OCI-LY7 (cell line): ENCODE results near the gene ITM2C. TPM values are rescaled to one million over a fixed set of nuclear protein-coding genes. Genes with fewer than 3 reads are reported as not detected.
A peak's percentile ranks its signal among the peaks of the same experiment; 100 is the strongest.

ENCODE experiments used
- BruUV-seq: library from RNA; stranded (reverse); fragments of 400-500 nt; replicated peaks from 2 replicates; lab custom pipeline; 2021; lab: Mats Ljungman, UMichigan
- CTCF ChIA-PET: fragments of 300-600 bp; sonication (Branson Sonifier 250); formaldehyde crosslinking; loops from one replicate; lab custom pipeline; 2022; ENCODE audit warnings: antibody characterized with exemption; ENCODE audit not compliant: unreplicated experiment; lab: Charles Lee
- POLR2A ChIA-PET: fragments of 300-600 bp; sonication (Branson Sonifier 250); formaldehyde crosslinking; loops from one replicate; lab custom pipeline; 2022; ENCODE audit warnings: antibody characterized with exemption; lab: Charles Lee
- DNase-seq: peaks from one replicate; pipeline ENCODE4 v3.0.0-alpha.2; 2015; ENCODE audit warnings: low spot score
- H2AFZ ChIP-seq: fragments of 200-600 bp; sonication (generic), shearing (Covaris generic); 2 replicates; pipeline ENCODE4 v1.6.1; 2014; ENCODE audit warnings: mild to moderate bottlenecking, antibody characterized with exemption, low read length, moderate library complexity
- H3K27ac ChIP-seq: fragments of 200-600 bp; sonication (generic); 2 replicates; pipeline ENCODE4 v1.5.1; 2014; ENCODE audit warnings: mixed run types, low read depth, mild to moderate bottlenecking, moderate library complexity, low read length, inconsistent platforms; ENCODE audit not compliant: poor library complexity, severe bottlenecking
- H3K36me3 ChIP-seq: fragments of 200-600 bp; sonication (generic); 2 replicates; pipeline ENCODE4 v1.6.1; 2014; ENCODE audit warnings: mild to moderate bottlenecking, antibody characterized with exemption, low read length, moderate library complexity, mixed read lengths; ENCODE audit not compliant: insufficient read depth
- H3K4me1 ChIP-seq: fragments of 200-600 bp; sonication (generic); 2 replicates; pipeline ENCODE4 v1.5.1; 2014; ENCODE audit warnings: mild to moderate bottlenecking, low read length; ENCODE audit not compliant: insufficient read depth, poor library complexity, severe bottlenecking
- H3K4me2 ChIP-seq: fragments of 200-600 bp; sonication (generic); 2 replicates; pipeline ENCODE4 v1.6.1; 2014; ENCODE audit warnings: mild to moderate bottlenecking, low read length
- H3K4me3 ChIP-seq: fragments of 200-600 bp; sonication (generic); 2 replicates; pipeline ENCODE4 v1.5.1; 2014; ENCODE audit warnings: mild to moderate bottlenecking, low read depth, low read length; ENCODE audit not compliant: poor library complexity, severe bottlenecking
- H3K79me2 ChIP-seq: fragments of 200-600 bp; sonication (generic); 2 replicates; pipeline ENCODE4 v1.6.1; 2016; ENCODE audit warnings: low read depth, mild to moderate bottlenecking, low read length, moderate library complexity, mixed read lengths; ENCODE audit not compliant: insufficient read depth
- H3K9me2 ChIP-seq: fragments of 200-600 bp; sonication (generic); 2 replicates; pipeline ENCODE4 v1.6.1; 2016; ENCODE audit warnings: mild to moderate bottlenecking, low read length, mixed read lengths; ENCODE audit not compliant: insufficient read depth
- H3K9me3 ChIP-seq: fragments of 200-600 bp; sonication (generic); 2 replicates; pipeline ENCODE4 v1.6.1; 2014; ENCODE audit warnings: mild to moderate bottlenecking, mixed run types, low read length, mixed read lengths
- H4K20me1 ChIP-seq: fragments of 200-600 bp; sonication (generic); 2 replicates; pipeline ENCODE4 v1.6.1; 2014; ENCODE audit warnings: mild to moderate bottlenecking, antibody characterized with exemption, low read length, moderate library complexity, mixed read lengths; ENCODE audit not compliant: insufficient read depth
- EZH2phosphoT487 ChIP-seq: fragments of 200-600 bp; sonication (generic); IDR thresholded peaks from 2 replicates; pipeline ENCODE4 v1.6.1; 2018; ENCODE audit warnings: low read depth, borderline replicate concordance, mild to moderate bottlenecking, mixed run types, antibody characterized with exemption, low read length, moderate library complexity, mixed read lengths
- intact Hi-C: fragments of 100-400 bp; cut with micrococcal nuclease; formaldehyde crosslinking; loops from one replicate; pipeline ENCODE4 v1.10.0; 2022; ENCODE audit not compliant: unreplicated experiment
- total RNA-seq, 2 experiments: library from RNA; depleted of rRNA in 1 of 2; stranded (reverse); fragments of >200 nt in 1 of 2; shearing (Covaris generic) in 1 of 2; gene quantifications; 2 replicates each; pipeline ENCODE4 v1.2.3, GENCODE V29; 2014 to 2022
- TF ChIP-seq, protein P1 (sequence below): fragments of 200-600 bp; sonication (generic); conservative IDR thresholded peaks from 2 replicates; pipeline ENCODE4 v1.5.1; 2014; ENCODE audit warnings: mild to moderate bottlenecking, antibody characterized with exemption, low read length, moderate library complexity, mixed read lengths

Gene ITM2C
- total RNA-seq, 2 experiments from 2014 or later = not detected

DNA sequence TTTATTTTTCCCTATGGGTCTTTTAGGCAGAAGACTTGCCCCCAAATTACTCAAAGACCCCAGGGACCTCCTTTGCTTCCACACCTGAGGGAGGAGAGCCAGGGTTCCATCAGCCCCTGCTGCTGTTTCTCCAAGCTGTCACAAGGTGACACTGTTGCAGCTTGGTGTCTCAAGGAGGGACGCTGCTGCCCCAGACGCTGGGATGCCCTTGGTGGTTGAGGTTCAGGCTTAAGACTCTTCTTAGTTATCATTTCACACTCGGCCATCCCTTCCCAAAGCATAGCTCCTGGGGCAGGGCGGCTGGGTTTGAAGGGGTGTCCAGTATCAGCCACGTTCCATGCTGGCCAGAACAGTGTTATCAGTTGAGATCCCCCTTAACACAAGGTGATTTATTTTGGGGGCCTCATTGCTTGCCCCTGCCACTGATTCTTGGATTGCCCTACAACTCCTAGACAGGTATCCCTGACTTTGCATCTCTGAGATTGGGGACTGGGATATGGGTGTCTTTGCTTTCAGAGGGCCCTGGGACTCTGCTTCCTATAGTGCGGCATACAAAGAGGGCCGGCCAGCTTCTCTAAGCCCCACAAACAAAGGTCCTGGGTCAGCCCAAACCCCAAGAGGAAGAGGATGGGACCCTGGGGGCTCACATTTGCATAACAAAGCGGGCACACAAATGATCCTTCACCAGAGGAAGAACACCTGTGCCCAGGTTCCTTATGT, 37.6 kb downstream of the ITM2C start:
- Histone ChIP-seq H3K4me2 (peak overlapping the region; percentile 41), H2AFZ (peak overlapping the region; percentile 69; the same call in 1 of the 2 replicates), H3K4me1 (peaks cover 7% of the 10 kb centered on the region), H3K9me2 (no peaks in the 10 kb centered on the region), H3K9me3 (no peaks in the 10 kb centered on the region), H3K27ac (no peak overlapping the region), H4K20me1 (no peaks in the 10 kb centered on the region), H3K36me3 (no peaks in the 10 kb centered on the region), H3K4me3 (no peak overlapping the region), H3K79me2 (no peaks in the 10 kb centered on the region)
- ChIA-PET CTCF (interaction anchor here (0.6 kb wide), 1 partner anchor 156 kb away, joined by 3 read pairs; no protein-coding TSS in a partner anchor), POLR2A (no interaction called here)
- no peak for TF ChIP-seq EZH2phosphoT487
- TF ChIP-seq, protein P1, sequence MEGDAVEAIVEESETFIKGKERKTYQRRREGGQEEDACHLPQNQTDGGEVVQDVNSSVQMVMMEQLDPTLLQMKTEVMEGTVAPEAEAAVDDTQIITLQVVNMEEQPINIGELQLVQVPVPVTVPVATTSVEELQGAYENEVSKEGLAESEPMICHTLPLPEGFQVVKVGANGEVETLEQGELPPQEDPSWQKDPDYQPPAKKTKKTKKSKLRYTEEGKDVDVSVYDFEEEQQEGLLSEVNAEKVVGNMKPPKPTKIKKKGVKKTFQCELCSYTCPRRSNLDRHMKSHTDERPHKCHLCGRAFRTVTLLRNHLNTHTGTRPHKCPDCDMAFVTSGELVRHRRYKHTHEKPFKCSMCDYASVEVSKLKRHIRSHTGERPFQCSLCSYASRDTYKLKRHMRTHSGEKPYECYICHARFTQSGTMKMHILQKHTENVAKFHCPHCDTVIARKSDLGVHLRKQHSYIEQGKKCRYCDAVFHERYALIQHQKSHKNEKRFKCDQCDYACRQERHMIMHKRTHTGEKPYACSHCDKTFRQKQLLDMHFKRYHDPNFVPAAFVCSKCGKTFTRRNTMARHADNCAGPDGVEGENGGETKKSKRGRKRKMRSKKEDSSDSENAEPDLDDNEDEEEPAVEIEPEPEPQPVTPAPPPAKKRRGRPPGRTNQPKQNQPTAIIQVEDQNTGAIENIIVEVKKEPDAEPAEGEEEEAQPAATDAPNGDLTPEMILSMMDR = peak; percentile 82
- no TSS peak for BruUV-seq
- intact Hi-C loops = loop anchor here (1.0 kb wide), 1 partner anchor 85 kb away; no protein-coding TSS in a partner anchor
- DNase-seq = peak; percentile 52

DNA sequence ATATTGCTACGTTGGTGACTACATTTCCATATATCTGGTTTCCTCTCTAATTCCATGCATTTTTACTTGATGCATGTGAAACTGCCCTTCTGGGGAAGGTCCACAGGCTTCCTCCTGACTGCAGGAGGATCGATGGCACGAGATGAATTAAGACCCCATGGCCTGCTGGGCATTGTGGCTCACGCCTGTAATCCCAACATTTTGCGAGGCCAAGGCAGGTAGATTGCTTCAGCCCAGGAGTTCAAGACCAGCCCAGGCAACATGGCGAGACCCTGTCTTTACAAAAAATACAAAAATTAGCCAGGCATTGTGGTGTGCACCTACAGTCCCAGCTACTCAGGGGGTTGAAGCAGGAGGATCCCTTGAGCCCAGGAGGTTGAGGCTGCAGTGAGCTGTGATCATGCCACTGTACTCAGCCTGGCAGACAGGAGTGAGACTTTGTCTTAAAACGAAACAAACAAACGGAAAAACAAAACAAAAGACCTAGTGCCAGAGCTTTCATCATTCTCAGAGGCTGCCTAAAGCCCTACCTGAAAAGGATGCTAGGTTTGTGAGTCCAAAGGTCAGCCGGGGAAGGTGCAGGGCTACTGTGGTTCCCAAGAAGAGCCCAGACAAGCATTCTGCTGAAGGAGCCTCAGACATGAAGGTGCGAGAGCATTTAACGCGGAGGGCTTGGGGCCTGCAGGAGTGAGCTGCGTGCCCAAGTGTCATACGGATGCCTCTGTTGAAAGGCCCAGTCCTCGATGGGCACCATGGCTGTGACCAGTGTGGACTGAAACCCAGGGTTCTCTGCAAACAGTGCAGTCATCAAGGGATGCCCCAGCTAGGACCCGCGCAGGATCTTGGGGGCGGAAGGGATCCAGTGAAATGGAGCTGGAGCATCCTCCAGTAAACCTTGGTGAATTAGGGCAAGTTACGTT, 38.7 kb downstream of the ITM2C start:
- ChIA-PET POLR2A (no interaction called here), CTCF (no interaction called here)
- Histone ChIP-seq H3K9me3 (no peaks in the 10 kb centered on the region), H2AFZ (no peak overlapping the region), H4K20me1 (no peaks in the 10 kb centered on the region), H3K4me2 (no peak overlapping the region), H3K79me2 (no peaks in the 10 kb centered on the region), H3K36me3 (no peaks in the 10 kb centered on the region), H3K27ac (no peak overlapping the region), H3K4me3 (no peak overlapping the region), H3K4me1 (peaks cover 7% of the 10 kb centered on the region), H3K9me2 (no peaks in the 10 kb centered on the region)
- no TSS peak for BruUV-seq
- no peak for DNase-seq
- TF ChIP-seq, protein P1 = no peak
- no peak for TF ChIP-seq EZH2phosphoT487
- intact Hi-C loops = no loop called here
